Activated CD4-positive, alpha-beta T cell treated with anti-CD3 and anti-CD28 coated beads, Interleukin-2, amount 10 ng/mL, durations not matched to agents 24 days and 14 days (primary cell): Measurements from ENCODE around the gene PRICKLE2. TPM values are rescaled to one million over a fixed set of nuclear protein-coding genes. Genes with fewer than 3 reads are reported as not detected.

Experiments
- DNase-seq: peaks from one replicate; pipeline ENCODE4 v3.0.0; 2022
- H3K27ac Mint-ChIP-seq: one replicate; pipeline ENCODE4 v1.8.0; 2022; ENCODE audit warnings: mild to moderate bottlenecking, mixed read lengths
- H3K27me3 Mint-ChIP-seq: one replicate; pipeline ENCODE4 v1.8.0; 2022; ENCODE audit warnings: mixed read lengths
- H3K36me3 Mint-ChIP-seq: one replicate; pipeline ENCODE4 v1.8.0; 2022; ENCODE audit warnings: low read depth, mild to moderate bottlenecking, mixed read lengths
- H3K4me1 Mint-ChIP-seq: one replicate; pipeline ENCODE4 v1.8.0; 2021; ENCODE audit warnings: mixed read lengths
- H3K4me3 Mint-ChIP-seq: one replicate; pipeline ENCODE4 v1.8.0; 2022; ENCODE audit warnings: mild to moderate bottlenecking, moderate library complexity, mixed read lengths
- H3K9me3 Mint-ChIP-seq: one replicate; pipeline ENCODE4 v1.8.0; 2021; ENCODE audit warnings: mixed read lengths
- intact Hi-C: fragments of 100-400 bp; cut with micrococcal nuclease; formaldehyde crosslinking; loops from one replicate; pipeline ENCODE4 v1.15.1; 2023
- total RNA-seq: library from RNA; stranded (reverse); gene quantifications from 2 replicates; pipeline ENCODE4 v1.2.3, GENCODE V29; 2022

PRICKLE2 gene
- total RNA-seq, 1 donor from 2014 or later: not detected

DNA sequence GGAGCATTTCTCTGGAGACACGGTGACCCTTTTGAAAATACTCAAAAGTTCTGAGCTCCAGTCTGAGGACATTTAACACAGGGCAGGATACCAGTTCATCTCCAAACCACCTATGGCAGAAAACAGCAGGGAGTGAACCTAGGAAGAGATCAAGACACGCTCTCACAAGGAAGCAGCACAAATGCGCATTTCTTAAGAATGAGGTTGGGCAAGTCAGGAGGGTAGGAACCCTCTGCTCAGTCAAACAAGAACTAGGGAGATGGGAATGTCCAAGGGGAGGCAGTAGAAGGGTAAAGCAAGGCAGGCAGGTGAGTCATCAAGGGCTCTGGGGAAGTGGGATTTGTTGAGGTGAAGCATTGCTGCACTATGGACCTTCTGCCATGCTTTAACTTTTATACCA, 141.7 kb downstream of the PRICKLE2 start:
- DNase-seq: no peak
- Mint-ChIP-seq H3K27ac (no peak overlapping the region), H3K4me3 (no peak overlapping the region), H3K36me3 (no peaks in the 10 kb centered on the region), H3K4me1 (no peaks in the 10 kb centered on the region), H3K9me3 (no peaks in the 10 kb centered on the region), H3K27me3 (peaks cover 2% of the 10 kb centered on the region)
- intact Hi-C loops: no loop called here

DNA sequence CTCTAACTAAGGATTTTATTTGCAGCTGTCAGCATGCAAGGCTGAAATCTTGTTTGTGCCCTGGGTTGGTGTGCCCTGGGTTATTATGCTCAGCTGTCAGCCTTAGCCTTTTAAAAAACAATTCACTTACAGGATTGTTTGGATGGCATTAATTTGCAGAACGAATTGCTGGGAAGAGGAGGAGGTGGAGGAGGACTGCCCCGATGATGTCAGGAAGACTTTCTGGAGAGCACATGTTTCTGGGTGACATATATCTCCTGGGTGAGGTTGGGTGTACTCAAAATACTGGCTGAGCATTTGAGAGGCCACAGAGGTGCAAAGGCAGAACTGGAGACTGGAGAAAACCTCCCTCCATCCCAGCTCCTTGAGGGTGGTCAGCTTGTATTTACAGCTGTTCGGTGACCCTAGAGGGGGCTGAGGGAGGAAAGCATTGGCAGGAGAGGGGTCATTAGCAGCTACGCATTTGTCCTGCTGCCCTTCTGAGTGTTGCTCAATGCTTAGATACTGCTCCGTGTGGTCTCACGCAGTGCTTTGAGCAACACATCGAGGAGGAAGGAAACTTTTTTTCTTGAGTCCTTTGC, 142.2 kb downstream of the PRICKLE2 start:
- Mint-ChIP-seq H3K4me3 (no peak overlapping the region), H3K9me3 (no peaks in the 10 kb centered on the region), H3K36me3 (no peaks in the 10 kb centered on the region), H3K27ac (no peak overlapping the region), H3K27me3 (peaks cover 2% of the 10 kb centered on the region), H3K4me1 (no peaks in the 10 kb centered on the region)
- DNase-seq: no peak
- intact Hi-C loops: no loop called here

DNA sequence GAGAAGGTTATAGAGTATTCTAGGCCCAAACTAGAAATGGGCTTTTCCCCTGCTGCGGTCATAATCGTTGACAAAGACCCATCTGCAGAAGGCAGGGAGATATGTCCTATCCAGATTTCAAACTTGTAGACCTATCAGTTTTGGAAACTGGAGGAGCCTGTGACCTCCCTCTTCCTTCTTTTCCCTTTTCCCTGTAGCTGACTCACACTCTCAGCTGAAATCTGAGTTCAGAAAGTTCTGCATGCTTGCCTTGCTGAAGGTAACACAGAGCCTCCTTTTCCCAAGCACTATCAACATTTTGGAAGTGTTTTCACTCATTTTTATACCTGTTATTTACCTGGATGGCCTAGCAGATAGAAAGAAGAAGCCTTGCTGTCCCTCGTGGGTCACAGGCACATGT, 142.9 kb downstream of the PRICKLE2 start:
- intact Hi-C loops: no loop called here
- H3K27me3 Mint-ChIP-seq: peaks cover 2% of the 10 kb centered on the region
- DNase-seq: no peak
- no peaks in the 10 kb centered on the region for H3K9me3 Mint-ChIP-seq
- H3K36me3 Mint-ChIP-seq: no peaks in the 10 kb centered on the region
- no peak overlapping the region for H3K27ac Mint-ChIP-seq
- no peak overlapping the region for H3K4me3 Mint-ChIP-seq
- H3K4me1 Mint-ChIP-seq: no peaks in the 10 kb centered on the region

DNA sequence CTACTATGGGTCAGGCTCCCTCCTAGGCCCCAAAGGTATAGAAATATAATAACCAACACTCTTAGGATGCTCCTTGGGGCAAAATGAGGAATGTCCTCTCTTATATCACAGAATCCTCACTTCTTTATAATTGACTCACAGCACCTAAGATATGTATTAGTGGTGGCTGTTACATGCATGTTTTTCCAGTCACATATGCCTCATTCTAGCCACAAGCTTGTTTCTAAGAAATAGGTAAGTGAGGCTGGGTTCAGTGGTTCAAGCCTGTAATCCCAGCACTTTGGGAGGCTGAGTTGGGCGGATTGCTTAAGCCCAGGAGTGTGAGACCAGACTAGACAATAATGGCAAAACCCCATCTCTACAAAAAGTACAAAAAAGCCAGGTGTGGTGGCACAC, 144.0 kb downstream of the PRICKLE2 start:
- peaks cover 2% of the 10 kb centered on the region for H3K27me3 Mint-ChIP-seq
- intact Hi-C loops: no loop called here
- no peaks in the 10 kb centered on the region for H3K4me1 Mint-ChIP-seq
- H3K27ac Mint-ChIP-seq: no peak overlapping the region
- no peak overlapping the region for H3K4me3 Mint-ChIP-seq
- no peaks in the 10 kb centered on the region for H3K9me3 Mint-ChIP-seq
- no peak for DNase-seq
- no peaks in the 10 kb centered on the region for H3K36me3 Mint-ChIP-seq

DNA sequence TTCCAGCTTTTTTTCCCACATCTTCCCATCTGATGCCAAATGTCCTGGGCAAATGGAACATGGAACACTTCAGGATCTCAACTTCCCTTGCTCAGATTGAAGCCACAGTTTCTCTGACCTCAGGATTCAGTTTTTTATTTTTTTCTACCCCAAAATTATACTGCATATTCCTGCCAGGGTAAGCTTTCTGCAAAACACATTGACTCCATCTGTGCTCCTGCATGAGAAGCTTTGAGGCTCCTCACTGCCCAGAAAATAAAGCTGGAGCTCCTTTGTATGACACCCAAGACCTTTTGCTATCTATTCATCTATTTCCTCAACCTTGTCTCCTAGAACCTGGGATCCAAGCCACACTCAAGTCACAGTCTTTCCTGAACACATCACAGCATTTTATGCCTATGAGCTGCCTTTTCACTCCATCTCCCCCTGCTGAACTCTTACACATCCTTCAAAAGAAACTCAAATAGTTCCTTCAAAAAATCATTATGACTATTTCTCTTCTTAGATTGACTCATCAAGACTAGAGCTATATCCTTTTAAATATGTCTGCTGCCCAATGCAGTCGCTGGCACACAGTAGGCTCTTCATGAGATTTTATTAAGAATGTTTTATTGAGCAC, 144.5 kb downstream of the PRICKLE2 start:
- no peaks in the 10 kb centered on the region for H3K4me1 Mint-ChIP-seq
- H3K36me3 Mint-ChIP-seq: no peaks in the 10 kb centered on the region
- no peak overlapping the region for H3K4me3 Mint-ChIP-seq
- H3K9me3 Mint-ChIP-seq: no peaks in the 10 kb centered on the region
- no peak for DNase-seq
- intact Hi-C loops: no loop called here
- peaks cover 3% of the 10 kb centered on the region for H3K27me3 Mint-ChIP-seq
- no peak overlapping the region for H3K27ac Mint-ChIP-seq

DNA sequence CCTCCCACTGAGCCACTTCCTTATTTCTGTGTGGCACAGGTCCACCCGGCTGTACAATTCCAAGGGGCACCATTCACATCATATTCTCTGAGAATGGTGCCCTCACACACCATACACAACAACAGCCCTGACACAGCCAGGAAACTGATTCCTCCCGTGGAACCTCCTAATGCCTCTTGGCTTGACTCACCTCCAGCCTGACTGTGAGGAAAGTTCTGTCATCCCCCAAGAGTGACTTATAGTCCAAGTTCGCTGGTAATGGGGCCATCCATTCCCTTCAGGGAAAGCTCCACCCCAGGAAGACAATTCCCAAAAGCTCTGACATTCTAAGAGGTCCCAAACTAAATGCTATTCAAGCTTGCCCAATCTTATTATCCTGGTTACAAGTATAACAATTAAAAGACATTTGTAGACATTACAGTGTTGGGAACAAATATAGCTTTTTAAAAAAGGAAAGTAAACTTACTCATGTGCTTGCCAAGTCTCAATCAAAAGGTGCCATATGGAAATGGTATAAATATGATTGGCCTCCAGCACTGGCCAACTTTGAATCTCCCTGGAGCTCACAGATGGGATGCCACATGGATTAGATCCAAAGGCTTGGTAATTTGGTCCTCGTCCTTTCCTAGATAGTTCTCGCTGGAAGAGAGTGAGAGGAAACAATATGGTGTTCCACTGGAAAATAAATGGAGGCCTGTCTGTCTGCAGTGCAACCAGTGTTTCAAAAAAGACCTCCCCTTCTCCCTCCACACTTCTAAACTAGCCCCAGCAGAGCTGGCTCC, 145.7 kb downstream of the PRICKLE2 start:
- no peaks in the 10 kb centered on the region for H3K36me3 Mint-ChIP-seq
- H3K9me3 Mint-ChIP-seq: no peaks in the 10 kb centered on the region
- H3K27ac Mint-ChIP-seq: no peak overlapping the region
- DNase-seq: no peak
- H3K4me1 Mint-ChIP-seq: no peaks in the 10 kb centered on the region
- intact Hi-C loops: no loop called here
- H3K27me3 Mint-ChIP-seq: peaks cover 2% of the 10 kb centered on the region
- H3K4me3 Mint-ChIP-seq: no peak overlapping the region

DNA sequence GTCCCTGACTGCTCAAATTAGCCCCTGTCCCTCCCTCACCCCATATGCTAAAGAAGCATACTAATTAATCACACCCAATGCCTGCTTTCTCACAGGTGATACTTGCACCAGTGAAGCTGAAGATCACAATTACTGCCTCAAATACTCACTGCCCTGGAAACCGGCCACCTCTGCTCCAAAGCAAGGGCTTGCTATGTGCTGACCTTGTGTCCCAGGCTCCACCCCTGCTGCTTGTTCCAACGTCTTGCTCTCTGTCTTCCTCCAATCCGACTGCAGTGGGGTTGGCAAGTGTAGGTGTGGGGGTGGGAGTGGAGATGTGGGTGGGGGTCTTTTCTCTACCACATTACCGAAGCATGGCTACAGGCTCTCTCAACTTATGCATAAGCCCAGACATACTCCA, 146.3 kb downstream of the PRICKLE2 start:
- Mint-ChIP-seq H3K36me3 (no peaks in the 10 kb centered on the region), H3K4me1 (no peaks in the 10 kb centered on the region), H3K27ac (no peak overlapping the region), H3K4me3 (no peak overlapping the region), H3K27me3 (peaks cover 2% of the 10 kb centered on the region), H3K9me3 (no peaks in the 10 kb centered on the region)
- DNase-seq: no peak
- intact Hi-C loops: no loop called here

DNA sequence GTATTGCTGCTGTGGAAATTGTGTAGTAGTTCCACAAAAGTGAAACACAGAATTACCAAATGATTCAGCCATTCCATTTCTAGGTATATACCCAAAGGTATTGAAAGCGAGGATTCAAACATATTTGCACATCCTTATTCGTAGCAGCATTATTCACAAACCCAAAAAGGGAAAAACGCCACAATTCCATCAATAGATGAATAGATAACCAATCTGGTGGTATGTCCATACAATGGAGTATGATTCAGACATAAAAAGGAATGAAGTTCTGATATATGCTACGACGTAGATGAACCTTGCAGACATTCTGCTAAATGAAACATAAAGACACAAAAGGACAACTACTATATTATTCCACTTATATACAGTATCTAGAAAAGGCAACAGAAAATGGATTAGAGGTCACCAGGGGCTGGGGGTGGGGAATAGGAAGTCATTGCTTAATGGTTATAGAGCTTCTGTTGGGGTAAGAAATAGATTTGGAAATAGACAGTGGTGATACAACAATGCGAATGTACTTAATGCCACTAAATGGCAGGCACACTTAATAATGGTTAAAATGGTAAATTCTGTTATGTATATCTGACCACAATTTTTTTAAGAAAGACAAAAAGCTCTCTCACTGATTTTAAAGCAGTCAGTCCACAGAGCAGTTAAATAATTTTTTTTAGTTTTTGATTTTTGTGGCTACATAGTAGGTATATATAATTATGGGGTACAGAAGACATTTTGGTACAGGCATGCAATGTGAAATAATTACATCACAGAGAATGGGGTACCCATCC, 150.2 kb downstream of the PRICKLE2 start:
- Mint-ChIP-seq H3K4me1 (no peaks in the 10 kb centered on the region), H3K27me3 (peaks cover 10% of the 10 kb centered on the region), H3K4me3 (no peak overlapping the region), H3K9me3 (no peaks in the 10 kb centered on the region), H3K27ac (no peak overlapping the region), H3K36me3 (no peaks in the 10 kb centered on the region)
- DNase-seq: no peak
- intact Hi-C loops: no loop called here

DNA sequence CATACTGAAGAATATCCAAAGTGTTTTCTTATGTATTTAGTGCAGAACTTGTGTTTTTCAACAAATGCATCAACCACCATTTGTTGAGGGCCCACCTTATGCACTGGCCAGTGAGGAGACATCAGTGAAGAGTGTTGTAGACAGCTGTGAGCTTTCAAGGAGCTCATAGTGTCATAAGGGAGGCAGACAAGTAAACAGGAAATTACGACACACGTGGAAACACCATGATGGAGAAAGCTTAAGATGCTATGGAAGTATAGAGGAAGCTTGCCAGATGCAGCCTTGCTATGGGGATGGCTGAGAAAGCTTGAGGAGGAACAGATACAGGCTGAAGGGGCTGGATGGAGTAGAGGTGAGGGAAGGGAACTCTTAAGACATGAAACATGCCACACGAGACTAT, 151.2 kb downstream of the PRICKLE2 start:
- Mint-ChIP-seq H3K4me1 (no peaks in the 10 kb centered on the region), H3K9me3 (no peaks in the 10 kb centered on the region), H3K36me3 (no peaks in the 10 kb centered on the region), H3K4me3 (no peak overlapping the region), H3K27ac (no peak overlapping the region), H3K27me3 (peaks cover 10% of the 10 kb centered on the region)
- intact Hi-C loops: no loop called here
- DNase-seq: no peak

DNA sequence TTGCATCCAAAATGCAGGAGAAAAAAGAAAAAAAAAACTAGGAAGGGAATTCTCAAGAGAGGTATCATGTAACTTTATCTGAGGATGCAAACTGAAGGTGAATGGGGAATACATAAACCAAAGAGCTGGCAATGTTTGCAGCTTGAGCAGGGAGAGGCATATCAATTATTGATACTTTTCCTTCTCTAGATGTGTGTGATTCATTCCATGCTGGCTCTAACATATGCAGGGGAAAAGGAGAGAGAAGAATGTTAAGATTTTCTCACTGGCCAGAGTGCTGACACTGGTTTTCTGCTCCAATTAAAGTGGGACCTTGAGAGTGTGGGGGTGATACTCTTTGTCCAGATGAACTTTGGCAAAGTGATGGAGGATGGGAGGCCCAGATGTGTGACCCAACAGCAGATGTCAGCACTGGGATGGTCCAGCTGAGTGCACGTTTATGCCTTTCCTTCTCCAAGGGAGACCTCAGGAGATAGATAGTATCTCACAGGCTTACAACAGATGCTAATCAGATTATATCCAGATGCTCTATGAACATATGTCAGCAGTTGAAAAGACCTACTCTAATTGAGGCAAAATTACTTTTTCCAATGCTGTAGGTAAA, 152.0 kb downstream of the PRICKLE2 start:
- Mint-ChIP-seq H3K4me1 (no peaks in the 10 kb centered on the region), H3K27ac (no peak overlapping the region), H3K36me3 (no peaks in the 10 kb centered on the region), H3K9me3 (no peaks in the 10 kb centered on the region), H3K4me3 (no peak overlapping the region), H3K27me3 (peaks cover 13% of the 10 kb centered on the region)
- no peak for DNase-seq
- intact Hi-C loops: no loop called here

DNA sequence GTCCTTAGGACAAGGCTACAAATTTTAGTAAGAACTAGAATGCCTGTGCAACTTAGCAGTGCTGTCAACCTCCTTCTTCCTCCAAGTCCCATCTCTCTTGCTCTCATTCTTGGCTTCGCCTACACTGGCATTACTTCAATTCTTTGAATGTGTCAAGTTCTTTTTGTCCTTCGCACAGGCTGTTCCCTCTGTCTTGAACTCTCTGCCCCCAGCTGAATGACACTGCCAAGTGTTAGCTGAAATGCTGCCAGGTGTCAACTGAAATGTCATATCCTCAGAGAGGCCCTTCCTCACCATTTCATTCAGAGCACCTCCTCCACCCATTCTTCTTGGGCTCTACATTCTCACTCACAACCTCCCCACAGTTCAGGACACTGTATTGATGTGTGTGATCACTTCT, 153.1 kb downstream of the PRICKLE2 start:
- Mint-ChIP-seq H3K27ac (no peak overlapping the region), H3K4me3 (no peak overlapping the region), H3K27me3 (peaks cover 14% of the 10 kb centered on the region), H3K36me3 (no peaks in the 10 kb centered on the region), H3K9me3 (no peaks in the 10 kb centered on the region), H3K4me1 (no peaks in the 10 kb centered on the region)
- intact Hi-C loops: no loop called here
- DNase-seq: no peak

DNA sequence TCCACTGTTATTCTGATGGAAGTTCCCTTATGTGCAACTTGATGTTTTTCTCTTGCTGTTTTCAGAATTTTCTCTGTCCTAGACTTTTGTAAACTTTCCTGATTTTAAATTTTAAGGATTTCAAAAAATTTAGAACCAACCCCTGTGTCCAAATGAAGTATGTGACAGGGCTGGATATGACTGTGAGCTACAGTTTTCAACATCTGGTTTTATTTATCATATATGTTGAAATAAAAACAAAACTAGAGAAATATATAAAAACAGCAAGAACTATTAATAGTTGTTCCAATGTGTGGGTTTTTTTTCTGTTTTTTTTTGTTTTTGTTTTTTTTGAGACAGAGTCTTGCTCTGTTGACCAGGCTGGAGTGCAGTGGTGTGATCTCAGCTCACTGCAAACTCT, 154.6 kb downstream of the PRICKLE2 start:
- Mint-ChIP-seq H3K4me3 (no peak overlapping the region), H3K9me3 (no peaks in the 10 kb centered on the region), H3K4me1 (no peaks in the 10 kb centered on the region), H3K27ac (no peak overlapping the region), H3K36me3 (no peaks in the 10 kb centered on the region), H3K27me3 (peaks cover 13% of the 10 kb centered on the region)
- no peak for DNase-seq
- intact Hi-C loops: no loop called here

DNA sequence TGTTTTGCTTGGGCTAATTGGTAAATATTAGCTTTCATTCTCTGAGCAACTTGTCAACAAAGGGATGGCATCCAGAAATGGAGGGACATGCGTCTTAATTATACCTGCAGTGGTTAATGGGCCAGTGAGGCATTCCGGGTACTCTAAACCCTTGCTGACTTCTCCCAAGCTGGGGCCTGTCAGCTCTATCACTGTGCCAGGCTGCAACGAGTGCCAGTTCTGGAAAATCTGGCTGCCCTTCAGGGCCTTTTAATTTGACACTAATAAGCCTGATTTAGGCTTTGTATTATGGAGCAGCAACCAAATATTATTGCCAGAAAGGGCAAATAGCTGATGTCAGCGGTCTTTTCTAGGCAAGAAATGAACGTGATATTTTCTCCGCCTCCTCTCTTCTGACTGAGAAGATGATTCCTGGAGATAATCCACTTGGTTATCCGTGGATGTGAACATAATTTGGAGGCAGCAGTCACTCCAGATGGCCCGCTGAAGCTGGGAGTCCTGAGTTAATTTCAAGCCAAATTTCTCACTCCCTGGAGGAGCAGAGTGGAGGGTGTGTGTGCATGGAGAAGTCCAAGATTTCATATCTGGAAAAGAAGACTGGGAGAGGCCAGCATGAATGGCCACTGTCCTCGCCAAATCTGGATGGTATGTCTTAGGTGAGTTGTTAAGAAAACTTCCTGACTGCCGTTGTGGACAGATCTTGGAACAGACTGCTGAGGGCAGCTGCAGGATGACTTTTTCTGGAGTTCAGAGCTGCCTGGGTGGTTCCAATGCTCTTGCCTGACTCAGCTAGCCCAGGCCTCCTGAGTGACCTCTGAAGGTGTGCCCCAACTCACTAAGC, 157.5 kb downstream of the PRICKLE2 start:
- DNase-seq: no peak
- Mint-ChIP-seq H3K27ac (no peak overlapping the region), H3K36me3 (no peaks in the 10 kb centered on the region), H3K4me1 (no peaks in the 10 kb centered on the region), H3K9me3 (no peaks in the 10 kb centered on the region), H3K27me3 (peaks cover 19% of the 10 kb centered on the region), H3K4me3 (no peak overlapping the region)
- intact Hi-C loops: no loop called here
